AG09309 (cell line): Measurements from ENCODE around the gene RSPO4.
"Not testable (repeated sequence)": the region's sequence is repeated elsewhere in the genome, so short reads cannot be mapped to it uniquely, and the experiment has no call there.

Experiments
- DNase-seq: peaks from one replicate; pipeline ENCODE4 v3.0.0-alpha.2; 2010; ENCODE audit warnings: low read depth
- H3K4me3 ChIP-seq: 2 replicates; pipeline ENCODE4 v1.5.1; 2011; ENCODE audit warnings: mild to moderate bottlenecking, low read depth, low read length, moderate library complexity; ENCODE audit not compliant: control insufficient read depth
- CTCF ChIP-seq: IDR thresholded peaks from 2 replicates; pipeline ENCODE4 v1.5.1; 2011; ENCODE audit warnings: mild to moderate bottlenecking, low read depth, low read length, inconsistent platforms; ENCODE audit not compliant: insufficient read depth, control insufficient read depth; ENCODE audit errors: missing control alignments

Gene RSPO4

GRCh38 chr20:988272-988671 lies 13.8 kb downstream of the RSPO4 start:
- no peak overlapping the region for H3K4me3 ChIP-seq
- no peak for DNase-seq
- TF ChIP-seq CTCF: no peak

GRCh38 chr20:987677-988076 lies 14.4 kb downstream of the RSPO4 start:
- no peak overlapping the region for H3K4me3 ChIP-seq
- no peak for DNase-seq
- TF ChIP-seq CTCF: no peak

- TF ChIP-seq CTCF: no peak
- DNase-seq: no peak
Measured at GRCh38 chr20:986733-987355, 15.3 kb downstream of the RSPO4 start.

GRCh38 chr20:984994-985393 lies 17.1 kb downstream of the RSPO4 start:
- not testable (repeated sequence) for H3K4me3 ChIP-seq, DNase-seq

More at GRCh38 chr20:986733-987355, 15.3 kb downstream of the RSPO4 start:
- no peak overlapping the region for H3K4me3 ChIP-seq

GRCh38 chr20:982754-983153 lies 19.4 kb downstream of the RSPO4 start:
- DNase-seq: no peak
- no peak for TF ChIP-seq CTCF
- no peak overlapping the region for H3K4me3 ChIP-seq

GRCh38 chr20:977021-977420 lies 25.1 kb downstream of the RSPO4 start:
- DNase-seq: no peak
- TF ChIP-seq CTCF: no peak
- no peak overlapping the region for H3K4me3 ChIP-seq

GRCh38 chr20:976033-976432 lies 26.1 kb downstream of the RSPO4 start:
- no peak overlapping the region for H3K4me3 ChIP-seq
- no peak for TF ChIP-seq CTCF
- no peak for DNase-seq
